Tibial artery (tissue), 4 donors: ENCODE measurements around the gene IKBIP.

Experiments
- DNase-seq, 2 donors: peaks; one replicate each; pipeline ENCODE4 v3.0.0-alpha.2; 2019
- H3K27ac ChIP-seq, 2 donors: fragments of 200-600 bp; sonication (generic) in 1 of 2; 1 replicate in 1 of 2; 2 replicates in 1 of 2; pipeline ENCODE4 v1.5.1; 2018 to 2019; ENCODE audit warnings: mild to moderate bottlenecking in 1 of 2
- H3K27me3 ChIP-seq, 2 donors: fragments of 200-600 bp; sonication (generic) in 1 of 2; one replicate each; pipeline versions ENCODE4 v1.5.1 to v1.6.0; 2016 to 2019
- H3K36me3 ChIP-seq, 3 donors: fragments of 200-600 bp; sonication (generic) in 2 of 3; one replicate each; pipeline ENCODE4 v1.5.1; 2016 to 2019; ENCODE audit warnings: mild to moderate bottlenecking in 2 of 3
- H3K4me1 ChIP-seq, 4 donors: fragments of 200-600 bp; sonication (generic) in 2 of 4; 1 replicate in 3 of 4; 2 replicates in 1 of 4; pipeline ENCODE4 v1.5.1; 2016 to 2019
- H3K4me3 ChIP-seq, 2 donors: fragments of 200-600 bp; sonication (generic) in 1 of 2; 1 replicate in 1 of 2; 2 replicates in 1 of 2; pipeline ENCODE4 v1.5.1; 2018 to 2019; ENCODE audit warnings: mild to moderate bottlenecking in 2 of 2
- H3K9me3 ChIP-seq, 3 donors: fragments of 200-600 bp; sonication (generic) in 1 of 3; one replicate each; pipeline ENCODE4 v1.5.1; 2016 to 2019
- CTCF ChIP-seq, 2 experiments: fragments of 200-600 bp in 1 of 2; fragments of 450-650 bp in 1 of 2; IDR thresholded peaks; one replicate each; pipeline ENCODE4 v1.5.1; 2017 to 2019; ENCODE audit warnings: antibody characterized with exemption in 2 of 2, mild to moderate bottlenecking in 1 of 2, moderate library complexity in 1 of 2
- intact Hi-C: fragments of 100-400 bp; cut with DNase I; formaldehyde crosslinking; loops from one replicate; pipeline ENCODE4 v1.15.0; 2023; ENCODE audit warnings: low total_unique reads

Gene IKBIP

DNA sequence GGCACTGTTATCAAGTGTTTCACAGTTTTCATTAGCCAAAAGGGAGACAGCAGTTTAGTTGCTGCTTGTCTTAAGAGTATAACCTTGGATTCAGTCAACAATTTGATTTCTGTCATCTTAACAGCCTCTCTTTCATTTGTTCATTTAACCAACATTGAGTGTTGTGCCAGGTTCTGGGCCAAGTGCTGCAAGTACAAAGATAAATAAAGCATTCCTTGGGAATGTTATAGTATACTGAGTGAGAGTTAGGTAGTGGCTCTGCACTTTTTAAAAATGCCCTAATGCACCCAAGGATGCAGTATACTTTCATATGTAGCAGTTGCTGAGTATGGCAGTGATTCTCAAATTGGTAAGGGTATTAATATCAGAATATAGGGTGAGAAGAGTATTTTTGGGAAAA is 15.9 kb upstream of the IKBIP start:
- no peak for DNase-seq
- peaks cover 31 to 72% (median 72%) of the 10 kb centered on the region in 3 donors for H3K36me3 ChIP-seq

DNA sequence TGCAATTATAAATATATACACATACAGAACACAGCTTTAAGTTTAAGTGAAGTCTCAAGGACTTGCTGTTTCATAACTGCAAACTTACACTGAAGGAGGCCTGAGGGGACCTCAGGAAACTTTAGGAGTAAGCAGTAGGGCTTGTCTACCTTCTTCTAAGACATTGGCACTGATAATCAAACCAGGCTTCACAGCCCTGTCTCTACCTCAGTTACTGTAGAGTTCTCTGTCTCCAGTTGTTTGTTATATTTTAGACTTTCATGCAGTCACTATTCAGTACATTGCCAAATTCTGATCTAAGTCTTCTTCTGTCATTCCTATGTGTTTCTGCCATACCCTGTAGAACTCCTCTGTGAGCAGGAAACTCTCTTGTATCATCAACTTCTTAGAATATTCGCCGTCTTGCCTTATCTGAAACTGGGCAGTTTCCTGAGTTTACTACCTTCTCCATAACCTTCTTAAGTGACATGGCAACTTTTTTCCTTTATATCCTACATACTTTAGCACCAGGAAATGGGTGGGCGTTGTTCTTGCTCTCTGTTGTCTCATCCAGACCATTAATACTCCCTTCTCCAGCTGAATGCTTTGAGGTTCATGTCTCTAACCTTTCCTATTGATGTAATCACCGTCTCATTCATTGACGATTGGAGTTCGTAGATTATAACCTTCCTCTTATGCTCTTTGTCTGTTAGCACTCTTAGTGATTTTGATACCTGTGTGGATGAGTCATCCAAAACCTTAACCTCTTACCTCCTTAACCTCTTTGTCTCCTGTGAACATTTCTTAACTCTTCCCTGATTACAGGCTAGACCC is 11.9 kb upstream of the IKBIP start:
- peaks cover 26 to 58% (median 50%) of the 10 kb centered on the region in 3 donors for H3K36me3 ChIP-seq
- H3K4me3 ChIP-seq = no peak overlapping the region
- H3K4me1 ChIP-seq = no peaks in the 10 kb centered on the region
- TF ChIP-seq CTCF (IDR thresholded peaks at IDR 0.05) = no peak
- H3K27ac ChIP-seq = no peak overlapping the region
- DNase-seq = no peak
- H3K27me3 ChIP-seq = no peaks in the 10 kb centered on the region
- intact Hi-C loops = no loop called here
- H3K9me3 ChIP-seq = no peaks in the 10 kb centered on the region

More for the DNA sequence above, 15.9 kb upstream of the IKBIP start:
- Histone ChIP-seq H3K4me1 (no peaks in the 10 kb centered on the region), H3K27me3 (no peaks in the 10 kb centered on the region), H3K9me3 (no peaks in the 10 kb centered on the region), H3K27ac (no peak overlapping the region), H3K4me3 (no peak overlapping the region)
- no peak for TF ChIP-seq CTCF (IDR thresholded peaks at IDR 0.05)
- intact Hi-C loops = no loop called here

DNA sequence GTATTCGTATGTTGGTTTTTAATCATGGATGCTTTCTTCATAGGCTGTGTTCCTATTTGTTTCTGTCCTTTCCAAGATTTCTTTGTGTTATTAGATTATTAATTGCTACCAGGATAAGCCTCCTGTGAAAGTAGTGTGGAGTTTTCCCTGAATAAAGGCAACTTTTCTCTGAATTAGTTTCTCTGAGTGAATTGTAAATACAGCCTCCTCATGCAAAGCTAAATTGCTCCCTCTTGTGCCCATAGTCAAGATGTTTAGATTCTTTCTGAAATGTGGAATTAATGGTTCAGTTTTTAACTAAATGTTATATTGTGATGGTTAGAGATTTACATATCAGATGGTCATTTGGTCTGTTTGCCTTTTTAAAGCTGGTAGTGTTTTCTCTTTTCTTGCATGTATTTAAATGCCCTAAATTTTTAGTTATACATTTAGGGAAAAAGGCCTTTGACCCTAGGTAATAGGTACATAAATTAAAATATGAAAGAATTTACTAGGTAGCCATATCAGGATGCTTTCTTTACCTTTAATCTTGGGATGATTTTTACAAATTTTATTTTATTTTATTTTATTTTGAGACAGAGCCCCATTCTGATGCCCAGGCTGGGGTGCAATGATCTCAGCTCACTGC is 9.4 kb upstream of the IKBIP start:
- Histone ChIP-seq H3K9me3 (no peaks in the 10 kb centered on the region), H3K4me3 (no peak overlapping the region), H3K27me3 (no peaks in the 10 kb centered on the region), H3K27ac (no peak overlapping the region), H3K36me3 (peaks cover 34 to 55% (median 41%) of the 10 kb centered on the region in 3 donors), H3K4me1 (no peaks in the 10 kb centered on the region)
- DNase-seq = no peak
- peak; percentile 62 to 71 for TF ChIP-seq CTCF (IDR thresholded peaks at IDR 0.05)
- intact Hi-C loops = loop anchor here (5.0 kb wide), 1 partner anchor 87 kb away; no protein-coding TSS in a partner anchor

DNA sequence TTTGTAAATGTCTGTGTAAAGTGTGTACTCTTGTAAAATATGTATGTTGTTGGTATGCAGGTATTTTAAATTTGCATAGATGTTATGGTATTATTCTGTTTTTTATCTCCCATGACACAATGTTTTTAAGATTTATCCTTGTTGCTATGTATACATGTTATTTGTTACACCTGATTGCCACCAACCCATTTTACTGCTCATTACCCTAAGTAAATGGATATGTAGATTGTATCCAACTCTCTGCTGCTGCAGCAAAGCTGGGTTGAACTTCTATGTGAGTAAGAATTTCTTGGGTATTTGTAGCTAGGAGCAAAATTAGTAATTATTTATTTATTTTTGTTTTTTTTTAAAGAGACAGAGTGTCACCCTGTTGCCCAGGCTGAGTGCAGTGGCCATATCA is 6.7 kb upstream of the IKBIP start:
- H3K27me3 ChIP-seq = no peaks in the 10 kb centered on the region
- peaks cover 20 to 46% (median 25%) of the 10 kb centered on the region in 3 donors for H3K36me3 ChIP-seq
- no peak for DNase-seq
- H3K4me3 ChIP-seq = no peak overlapping the region
- peaks cover 0 to 12% (median 8%) of the 10 kb centered on the region in 4 donors for H3K4me1 ChIP-seq
- no peak overlapping the region for H3K27ac ChIP-seq
- no peak for TF ChIP-seq CTCF (IDR thresholded peaks at IDR 0.05)
- intact Hi-C loops = loop anchor here (5.0 kb wide), 1 partner anchor 84 kb away; no protein-coding TSS in a partner anchor
- no peaks in the 10 kb centered on the region for H3K9me3 ChIP-seq

DNA sequence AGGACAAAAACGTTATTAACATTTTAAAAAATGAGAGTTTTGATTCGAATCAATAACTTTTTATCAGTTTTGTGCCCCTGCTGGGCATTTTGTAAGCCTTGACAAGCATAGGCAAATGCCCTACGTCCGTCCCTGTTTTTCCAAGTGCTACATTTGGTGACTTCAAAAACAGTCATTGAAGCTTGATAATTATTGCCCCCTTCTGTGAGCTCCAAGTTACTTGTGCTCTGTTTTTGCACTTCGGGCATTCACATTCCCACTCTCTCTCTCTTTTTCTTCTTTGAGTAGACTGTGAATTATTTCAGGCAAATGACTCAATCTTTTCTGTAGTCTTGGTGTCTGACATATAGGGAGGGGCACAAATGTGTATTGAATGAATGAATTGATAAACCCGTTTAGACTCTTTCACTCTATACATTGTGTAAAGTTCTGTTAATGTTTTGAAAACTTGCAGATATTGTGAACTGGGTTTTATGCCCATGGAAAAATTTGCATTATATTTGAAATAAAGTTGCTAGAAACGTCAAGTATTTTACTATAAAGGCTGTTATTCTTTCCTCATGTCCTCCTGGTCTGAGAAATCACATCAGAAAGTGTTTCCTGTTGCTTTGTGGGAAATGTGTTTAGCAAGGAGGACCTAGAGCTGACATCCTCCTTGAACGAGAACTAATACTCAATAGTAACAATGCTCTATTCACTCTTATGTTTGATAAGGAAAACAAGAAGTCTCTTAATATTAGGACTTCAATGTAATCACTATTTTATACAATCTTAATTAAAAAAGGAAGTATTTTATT is 1.9 kb upstream of the IKBIP start:
- peak overlapping the region; percentile 97 to 99 for H3K4me3 ChIP-seq
- DNase-seq = no peak
- H3K9me3 ChIP-seq = no peaks in the 10 kb centered on the region
- peaks cover 0 to 26% (median 9%) of the 10 kb centered on the region in 4 donors for H3K4me1 ChIP-seq
- intact Hi-C loops = no loop called here
- peaks cover 20 to 22% (median 21%) of the 10 kb centered on the region in 3 donors for H3K36me3 ChIP-seq
- H3K27me3 ChIP-seq = no peaks in the 10 kb centered on the region
- H3K27ac ChIP-seq = peak overlapping the region in 1 of 2 donors; percentile 90
- TF ChIP-seq CTCF (IDR thresholded peaks at IDR 0.05) = no peak
